ENCODE results near the gene GSC. TPM values are rescaled to one million over a fixed set of nuclear protein-coding genes. Genes with fewer than 3 reads are reported as not detected.

GSC gene
- total and polyA plus RNA-seq, 10 of the 15 experiments (the other 5 are each of a cell fraction or from before 2014, with no cell fraction given): not detected

- TF ChIP-seq IRF3 (IDR thresholded peaks at IDR 0.05) (no peak), TBL1XR1 (IDR thresholded peaks at IDR 0.05; ENCODE audit: low read depth, low read length) (no peak), RUNX3 (IDR thresholded peaks at IDR 0.05; ENCODE audit: low read length) (no peak), NR2F1 (conservative IDR thresholded peaks at IDR 0.05) (no peak), YBX1 (IDR thresholded peaks at IDR 0.05) (no peak), BRCA1 (IDR thresholded peaks at IDR 0.05; ENCODE audit: low read depth, low read length) (no peak), BCL3 (IDR thresholded peaks at IDR 0.05; ENCODE audit: borderline replicate concordance, insufficient read depth, low read depth, low read length, poor library complexity, severe bottlenecking) (no peak)
Measured at GRCh38 chr14:94787655-94788054, 17.7 kb upstream of the GSC start (continued).

GRCh38 chr14:94787092-94787491 is 17.2 kb upstream of the GSC start:
- in situ Hi-C loops (cut with MboI): no loop called here
- BruUV-seq (replicated peaks): no TSS peak
- POLR2A ChIA-PET: no interaction called here
- TF ChIP-seq PRDM15 (CRISPR knock-in tag; IDR thresholded peaks at IDR 0.05): no peak
- TF ChIP-seq USF1 (IDR thresholded peaks at IDR 0.05; ENCODE audit: borderline replicate concordance, extremely low read length, insufficient read depth, low read depth, low read length): no peak
- no peak for TF ChIP-seq JUNB (IDR thresholded peaks at IDR 0.05)
- no peak for TF ChIP-seq HDAC2 (IDR thresholded peaks at IDR 0.05)
- no peak for TF ChIP-seq TCF12 (IDR thresholded peaks at IDR 0.05; ENCODE audit: low read depth, low read length)
- TF ChIP-seq USF2 (IDR thresholded peaks at IDR 0.05; ENCODE audit: borderline replicate concordance, low read depth, low read length): no peak
- TF ChIP-seq ZZZ3 (IDR thresholded peaks at IDR 0.05; ENCODE audit: control insufficient read depth, insufficient read length, low read depth): no peak
- no peak for TF ChIP-seq MLLT1 (IDR thresholded peaks at IDR 0.05)

More at GRCh38 chr14:94787092-94787491, 17.2 kb upstream of the GSC start:
- H3K4me2 ChIP-seq (ENCODE audit: control insufficient read depth, insufficient read depth): no peak overlapping the region
- no peak overlapping the region for H2AFZ ChIP-seq (ENCODE audit: control insufficient read depth, low read depth, low read length)
- H3K4me1 ChIP-seq (ENCODE audit: control insufficient read depth, insufficient read depth, low read length): no peaks in the 10 kb centered on the region
- FAIRE-seq: no peak
- H3K4me3 ChIP-seq: no peak overlapping the region
- no peak overlapping the region for H3K27ac ChIP-seq (ENCODE audit: control insufficient read depth, insufficient read depth)
- H3K36me3 ChIP-seq (ENCODE audit: control insufficient read depth in 2 of 2, insufficient read depth in 2 of 2, low read length in 1 of 2): no peaks in the 10 kb centered on the region
- no peak for DNase-seq (ENCODE audit: low read depth, low spot score)
- no peaks in the 10 kb centered on the region; a peak in 1 of 4 replicates for H3K27me3 ChIP-seq (replicated peaks in 1 of 2; ENCODE audit: control insufficient read depth in 2 of 2, insufficient read depth in 2 of 2, low read length in 1 of 2)
- no peaks in the 10 kb centered on the region for H4K20me1 ChIP-seq (ENCODE audit: control insufficient read depth, insufficient read depth)
- CTCF ChIA-PET: no interaction called here
- H3K79me2 ChIP-seq (ENCODE audit: control insufficient read depth, insufficient read depth, low read length): no peaks in the 10 kb centered on the region
- RAD21 ChIA-PET (ENCODE audit: unreplicated experiment): no interaction called here
- no peak for ATAC-seq
- no peak overlapping the region for H3K9ac ChIP-seq (ENCODE audit: control insufficient read depth, insufficient read depth, low read length)
- 0% methylated on average over 5 of the region's 5 CpGs for WGBS (ENCODE audit: insufficient coverage, insufficient replicate concordance, low lambda C conversion rate, missing lambda C conversion rate)
- no peaks in the 10 kb centered on the region for H3K9me3 ChIP-seq (replicated peaks; ENCODE audit: control insufficient read depth, insufficient read depth, low read length)
- intact Hi-C loops (cut with micrococcal nuclease; ENCODE audit: unreplicated experiment): no loop called here
- SMC1A ChIA-PET (ENCODE audit: uncharacterized antibody, unreplicated experiment): no interaction called here
